HG02642 (cell line): ENCODE results near the gene PRSS50.

ENCODE experiments used
- ATAC-seq: cut with Tn5 transposase; IDR thresholded peaks from one replicate; pipeline ENCODE4 v1.9.1; 2021; ENCODE audit warnings: mild to moderate bottlenecking; ENCODE audit not compliant: unreplicated experiment, poor library complexity

The PRSS50 gene

GRCh38 chr3:46730819-46731218 is 13.2 kb upstream of the PRSS50 start:
- no peak for ATAC-seq

DNA sequence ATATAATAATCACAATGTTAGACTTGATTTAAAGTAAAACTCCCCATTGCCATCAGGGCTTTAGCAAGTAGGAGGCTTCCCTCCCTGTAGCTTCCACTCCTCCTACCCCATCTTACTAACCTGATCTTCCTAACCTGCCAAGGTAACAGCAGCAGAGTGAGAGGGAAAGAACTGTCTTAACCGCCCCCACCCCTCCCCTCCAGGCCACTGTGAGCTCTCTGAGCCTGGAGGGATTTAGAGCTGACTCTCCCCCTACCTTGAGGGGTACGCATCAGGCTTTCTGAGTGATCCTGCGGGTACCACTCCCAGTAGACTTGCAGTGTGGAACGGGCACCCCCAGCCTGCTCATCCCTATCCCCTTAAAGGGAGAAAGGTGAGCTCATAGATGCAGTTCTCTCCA is 11.4 kb upstream of the PRSS50 start:
- no peak for ATAC-seq

DNA sequence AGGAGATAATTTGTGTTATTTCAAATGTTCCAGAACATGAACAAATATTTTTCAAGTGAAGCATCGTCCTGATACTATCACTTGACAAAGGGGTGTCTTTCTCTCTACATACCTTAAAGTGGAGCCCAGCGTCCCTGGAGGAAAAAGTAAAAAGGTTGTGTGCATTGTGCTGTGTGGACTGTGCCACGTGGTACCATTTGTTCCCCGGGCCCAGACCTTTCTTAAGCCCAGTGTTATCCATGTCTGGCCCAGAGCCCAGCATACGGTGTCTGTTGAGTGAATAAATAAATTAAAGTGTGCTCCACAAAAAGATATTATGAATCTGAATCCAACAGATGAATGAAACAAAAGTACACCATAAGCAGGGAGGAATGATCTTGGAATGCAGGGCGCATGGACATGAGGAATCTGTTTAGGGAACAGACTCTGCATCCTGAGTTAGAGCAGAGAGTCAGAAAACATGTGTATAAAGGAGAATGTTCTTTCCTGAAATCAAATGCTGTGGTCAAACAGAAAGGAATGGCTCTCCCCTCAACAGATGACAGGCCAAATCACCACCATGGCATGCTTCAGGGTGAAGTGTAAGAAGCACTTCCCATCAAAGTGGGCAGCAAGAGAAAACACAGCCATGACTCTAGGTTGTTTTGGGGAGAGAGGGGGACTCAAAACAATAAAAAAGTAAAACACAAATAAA is 8.1 kb upstream of the PRSS50 start:
- no peak for ATAC-seq

DNA sequence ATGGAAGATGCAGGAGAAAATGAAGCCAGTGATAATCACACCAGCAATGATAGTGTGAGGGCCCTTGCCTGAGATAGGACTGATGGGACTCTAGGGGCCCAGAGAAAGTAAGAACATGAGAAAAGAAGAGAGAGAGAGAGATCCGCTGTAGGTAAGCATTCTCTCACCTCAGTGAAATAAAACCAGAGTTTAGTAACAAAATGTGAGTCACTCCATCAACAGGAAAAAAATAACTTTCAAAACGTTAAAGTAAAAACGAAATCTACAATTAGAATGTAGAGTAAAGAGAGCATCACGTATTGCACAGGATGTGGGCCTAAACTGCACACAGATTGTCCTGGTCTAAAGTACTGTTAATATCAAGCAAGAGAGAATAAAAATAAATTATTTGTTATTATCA is 6.8 kb upstream of the PRSS50 start:
- ATAC-seq = no peak

DNA sequence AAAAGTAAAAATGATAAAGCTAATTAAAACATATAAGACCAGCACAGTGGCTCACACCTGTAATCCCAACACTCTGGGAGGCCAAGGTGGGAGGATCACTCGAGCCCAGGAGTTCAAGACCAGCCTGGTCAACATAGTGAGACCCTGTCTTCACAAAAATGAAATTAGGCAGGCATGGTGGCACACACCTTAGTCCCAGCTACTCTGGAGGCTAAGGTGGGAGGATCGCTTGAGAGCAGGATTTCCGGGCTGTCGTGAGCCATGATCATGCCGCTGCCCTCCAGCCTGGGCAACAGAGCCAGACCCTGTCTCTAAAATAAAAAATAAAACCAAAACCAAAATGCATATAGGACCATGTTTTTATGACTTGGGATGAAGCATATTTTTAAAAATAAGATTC is 4.8 kb upstream of the PRSS50 start:
- ATAC-seq = no peak

- ATAC-seq = no peak
Measured at GRCh38 chr3:46721009-46721408, 3.3 kb upstream of the PRSS50 start.

GRCh38 chr3:46719735-46720271 is 2.1 kb upstream of the PRSS50 start:
- no peak for ATAC-seq

DNA sequence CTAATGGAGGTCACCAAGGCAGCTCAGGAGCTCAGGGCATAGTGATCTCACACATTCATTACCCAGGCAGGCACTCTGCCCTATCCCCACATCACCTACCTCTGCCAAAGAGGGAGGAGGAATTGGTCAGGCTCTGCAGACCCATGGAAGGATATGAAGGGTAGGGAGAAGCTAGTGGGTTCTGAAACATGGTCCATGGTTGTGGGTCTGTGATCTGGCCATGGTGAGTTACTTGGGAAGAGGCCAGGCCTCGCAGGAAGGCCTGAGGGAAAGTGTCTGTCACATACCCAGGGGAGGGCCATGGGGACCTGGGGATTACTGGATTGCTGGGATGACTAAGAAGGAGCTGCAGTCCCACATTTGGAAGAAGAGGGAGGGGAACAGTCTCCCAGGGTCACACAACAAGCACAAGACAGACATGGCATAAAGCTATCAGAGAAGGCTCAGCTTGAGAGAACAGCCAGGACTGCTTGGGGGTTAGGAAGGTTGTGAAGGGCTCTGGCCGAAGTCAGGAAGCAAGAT is 1.4 kb upstream of the PRSS50 start:
- ATAC-seq = no peak

DNA sequence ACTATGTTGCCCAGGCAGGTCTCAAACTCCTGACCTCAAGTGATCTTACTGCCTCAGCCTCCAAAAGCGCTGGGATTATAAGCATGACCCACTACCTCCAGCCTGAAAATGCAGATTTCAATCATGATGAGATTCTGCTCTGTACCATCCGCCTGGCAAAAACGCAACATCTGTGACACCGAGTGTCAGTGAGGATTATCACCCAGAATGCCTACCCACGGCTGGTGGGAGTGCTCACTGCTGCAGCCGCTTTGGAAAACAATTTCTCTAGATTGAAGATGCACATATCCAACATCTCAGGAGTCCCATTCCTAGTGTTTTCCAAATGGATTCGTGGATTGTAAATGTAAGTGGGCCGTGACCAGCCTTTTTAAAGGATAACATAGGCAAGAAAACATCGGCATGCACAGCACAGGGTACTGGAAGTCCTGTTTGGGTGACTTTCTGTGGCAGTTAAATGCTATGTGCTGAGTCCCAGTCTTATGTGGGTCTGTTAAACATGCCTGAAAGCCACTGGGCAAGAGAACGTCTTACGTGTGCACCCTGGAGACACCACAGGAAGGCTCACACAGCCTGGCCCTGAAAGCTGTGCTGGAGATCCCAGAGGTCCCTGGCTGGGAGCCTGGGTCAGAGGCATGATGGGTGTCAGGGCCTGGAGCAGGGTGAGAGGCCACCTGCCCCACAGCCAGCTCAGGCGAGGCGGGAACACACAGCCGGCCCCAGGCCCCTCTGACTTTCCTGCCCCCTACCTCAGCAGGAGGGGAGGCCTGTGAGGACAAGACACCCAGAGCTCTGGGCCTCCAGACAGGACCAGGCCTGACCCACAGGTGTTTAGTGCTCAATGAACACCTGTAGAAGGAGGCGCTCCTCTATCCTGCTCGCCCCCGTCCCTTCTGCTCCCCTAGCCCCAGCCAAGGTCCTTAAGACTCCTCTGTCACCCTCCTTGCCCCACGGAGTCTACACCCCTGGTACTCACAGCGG is 918 bp downstream of the PRSS50 start:
- ATAC-seq = no peak

DNA sequence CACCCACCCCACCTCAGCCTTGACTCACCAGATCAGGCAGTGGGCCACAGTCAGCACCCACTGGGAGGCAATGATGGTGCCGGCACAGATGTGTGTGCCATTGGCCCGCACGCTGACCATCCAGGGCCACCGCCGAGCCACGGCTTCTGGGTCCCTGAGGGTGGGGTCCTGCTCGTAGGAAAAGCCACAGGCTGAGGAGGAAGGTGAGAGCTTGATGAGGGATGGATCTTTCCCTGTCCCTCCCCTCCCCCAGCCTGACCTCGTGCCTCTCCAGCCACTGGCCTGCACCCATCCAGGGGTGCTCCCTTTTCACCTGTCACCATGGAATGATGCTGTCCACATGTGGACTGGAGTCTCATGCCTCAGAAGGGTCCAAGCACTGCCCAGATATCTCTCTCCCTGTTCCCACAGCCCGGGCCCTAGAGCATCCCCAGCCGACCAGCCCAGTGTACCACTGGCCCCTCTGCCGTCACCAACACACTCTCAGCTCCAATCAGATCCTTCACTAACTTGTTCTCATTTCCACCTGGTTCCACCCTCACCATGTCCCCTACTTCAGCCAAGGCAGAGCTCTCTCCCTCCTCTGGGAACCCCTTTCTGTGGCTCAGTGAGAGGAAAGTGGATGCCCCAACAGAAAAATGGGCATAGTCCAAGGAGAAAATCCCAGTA is 2.0 kb downstream of the PRSS50 start:
- no peak for ATAC-seq

GRCh38 chr3:46714728-46715506 is 2.8 kb downstream of the PRSS50 start:
- ATAC-seq = no peak

GRCh38 chr3:46713898-46714552 is 3.6 kb downstream of the PRSS50 start:
- ATAC-seq = peak; percentile 62

- ATAC-seq = no peak
Measured at GRCh38 chr3:46713050-46713897, 4.4 kb downstream of the PRSS50 start.

GRCh38 chr3:46712191-46713049 is 5.2 kb downstream of the PRSS50 start:
- no peak for ATAC-seq

- no peak for ATAC-seq
Measured at GRCh38 chr3:46711760-46712159, 5.9 kb downstream of the PRSS50 start.

GRCh38 chr3:46711305-46711704 is 6.4 kb downstream of the PRSS50 start:
- no peak for ATAC-seq

DNA sequence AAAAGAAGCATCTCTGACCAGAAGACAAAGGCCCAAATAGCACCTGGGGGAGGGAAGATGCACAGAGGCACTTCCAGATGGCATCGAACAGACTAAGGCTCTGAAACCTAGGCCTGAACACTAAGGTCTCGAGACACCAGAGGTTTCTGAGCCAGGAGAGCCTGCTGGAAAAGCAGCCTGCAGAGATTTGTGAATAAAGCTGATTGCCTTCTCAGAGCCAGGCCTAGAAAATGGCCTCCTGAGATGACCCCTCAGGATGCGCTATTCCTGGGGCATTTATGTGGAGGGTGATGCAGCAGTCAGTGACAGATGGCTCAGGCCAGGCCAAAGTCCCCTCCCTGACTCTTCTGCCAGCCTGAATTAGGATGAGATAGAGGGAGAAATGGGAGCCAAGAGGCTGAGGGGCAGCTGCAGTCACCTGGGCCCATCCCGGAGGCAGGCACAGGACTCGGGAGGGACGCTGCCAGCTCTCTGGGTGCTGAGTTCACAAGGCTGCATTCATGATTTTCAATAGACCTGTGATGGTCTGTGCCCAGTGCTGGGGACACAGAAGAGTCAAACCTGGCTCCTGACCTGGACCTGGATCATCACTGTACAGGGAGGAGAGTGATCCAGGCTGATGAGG is 6.9 kb downstream of the PRSS50 start:
- no peak for ATAC-seq
